Fibroblast of skin of left quadriceps (primary cell): ENCODE results near the gene BCL3.
A peak's percentile ranks its signal among the peaks of the same experiment; 100 is the strongest.

Source experiments
- DNase-seq, 2 experiments: peaks; one replicate each; pipeline ENCODE4 v3.0.0-alpha.2; 2013; ENCODE audit warnings: low read depth in 2 of 2

BCL3 gene

GRCh38 chr19:44741841-44742329, 6.6 kb upstream of the BCL3 start:
- peak; percentile 99 for DNase-seq

DNA sequence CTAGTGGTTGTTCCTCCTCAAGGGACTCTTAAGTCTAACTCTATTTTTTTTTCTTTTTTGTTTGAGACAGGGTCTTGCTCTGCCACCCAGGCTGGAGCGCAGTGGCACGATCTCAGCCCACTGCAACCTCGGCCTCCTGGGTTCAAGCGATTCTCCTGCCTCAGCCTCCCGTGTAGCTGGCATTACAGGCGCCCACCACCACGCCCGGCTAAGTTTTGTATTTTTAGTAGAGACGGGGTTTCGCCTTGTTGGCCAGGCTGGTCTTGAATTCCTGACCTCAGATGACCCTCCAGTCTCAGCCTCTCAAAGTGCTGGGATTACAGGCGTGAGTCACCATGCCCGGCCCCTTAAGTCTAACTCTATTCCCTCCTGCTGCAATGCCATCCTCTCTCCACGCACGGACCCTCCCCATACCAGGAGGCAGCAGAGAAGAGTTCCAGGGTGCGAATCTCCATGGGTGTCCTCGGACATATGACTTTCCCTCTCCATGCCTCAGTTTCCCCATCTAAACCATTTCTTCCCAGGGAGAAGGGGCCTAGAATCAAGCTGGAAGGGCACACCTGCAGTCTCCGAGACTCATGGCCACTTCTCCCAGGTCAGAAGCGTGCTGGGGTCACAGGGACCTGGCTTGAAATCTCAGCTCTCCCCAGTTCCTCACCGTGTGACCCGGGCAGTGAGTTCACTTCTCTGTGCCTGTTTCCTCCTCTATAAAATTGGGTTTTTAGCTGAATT, 6.0 kb upstream of the BCL3 start:
- DNase-seq = no peak

- DNase-seq = no peak
Observed at GRCh38 chr19:44744871-44745332, 3.6 kb upstream of the BCL3 start.

GRCh38 chr19:44745341-44745831, 3.1 kb upstream of the BCL3 start:
- DNase-seq = peak; percentile 70 to 75

DNA sequence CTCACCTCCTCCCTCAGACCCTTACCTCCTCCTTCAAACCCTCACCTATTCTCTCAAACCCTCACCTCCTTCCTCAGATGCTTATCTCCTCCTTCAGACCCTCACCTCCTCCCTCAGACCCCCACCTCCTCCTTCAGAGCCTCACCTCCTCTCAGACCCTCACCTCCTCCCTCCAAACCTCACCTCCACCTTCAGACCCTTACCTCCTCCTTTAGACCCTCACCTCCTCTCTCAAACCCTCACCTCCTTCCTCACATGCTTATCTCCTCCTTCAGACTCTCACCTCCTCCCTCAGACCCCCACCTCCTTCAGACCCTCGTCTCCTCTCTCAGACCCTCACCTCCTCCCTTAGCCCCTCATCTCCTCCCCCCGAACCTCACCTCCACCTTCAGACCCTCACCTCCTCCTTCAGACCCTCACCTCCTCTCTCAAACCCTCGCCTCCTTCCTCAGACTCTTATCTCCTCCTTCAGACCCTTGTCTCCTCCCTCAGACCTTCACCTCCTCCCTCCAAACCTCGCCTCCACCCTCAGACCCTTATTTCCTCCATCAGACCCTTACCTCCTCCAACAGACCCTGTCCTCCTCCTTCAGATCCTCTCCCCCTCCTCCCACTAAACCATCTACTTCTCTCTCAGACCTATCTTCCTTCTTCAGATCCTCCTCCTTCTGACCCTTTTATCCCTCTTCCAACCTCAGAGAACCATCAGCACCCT, 2.5 kb upstream of the BCL3 start:
- DNase-seq = no peak

DNA sequence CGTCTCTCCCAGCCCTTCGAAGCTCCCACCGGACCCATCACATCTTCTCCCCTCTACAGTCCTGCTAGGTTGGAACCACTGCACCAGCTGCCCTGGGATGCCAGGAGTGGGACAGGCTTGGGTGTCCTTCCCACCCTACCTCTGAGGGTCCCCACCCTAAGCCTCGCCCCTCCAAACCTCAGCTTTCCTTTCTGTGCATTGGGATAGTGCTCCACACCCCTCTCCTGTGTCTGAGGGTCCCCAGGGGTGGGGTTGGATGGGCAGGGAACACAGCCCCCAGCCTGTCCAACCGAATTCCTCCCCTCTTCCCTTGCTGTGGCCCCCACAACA, 1.9 kb upstream of the BCL3 start:
- DNase-seq = no peak

GRCh38 chr19:44746946-44747738, 1.4 kb upstream of the BCL3 start:
- peak; percentile 91 for DNase-seq

GRCh38 chr19:44747739-44748425, 626 bp upstream of the BCL3 start:
- DNase-seq = no peak

GRCh38 chr19:44749292-44749691, 784 bp downstream of the BCL3 start:
- DNase-seq = no peak

DNA sequence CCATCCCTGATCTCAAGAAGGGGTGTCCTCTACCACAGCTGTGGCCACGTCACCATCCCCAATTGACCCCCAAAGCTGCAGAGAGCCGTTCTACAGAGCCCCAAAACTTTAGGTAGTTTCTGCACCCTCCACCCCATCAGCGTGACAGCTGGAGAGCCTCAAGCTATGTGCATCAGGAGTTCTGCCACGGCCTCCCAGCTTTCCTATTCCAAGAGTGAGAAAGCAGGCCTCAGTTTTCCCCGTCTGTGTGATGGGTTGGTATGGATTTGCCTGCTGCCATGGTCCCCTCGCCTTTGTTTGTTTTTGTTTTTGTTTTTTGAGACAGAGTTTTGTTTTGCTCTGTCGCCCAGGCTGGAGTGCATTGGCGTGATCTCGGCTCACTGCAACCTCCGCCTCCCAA, 1.5 kb downstream of the BCL3 start:
- DNase-seq = no peak

GRCh38 chr19:44752123-44752815, 3.8 kb downstream of the BCL3 start:
- no peak for DNase-seq

GRCh38 chr19:44752816-44753625, 4.5 kb downstream of the BCL3 start:
- DNase-seq = peak; percentile 85 to 87

- DNase-seq = no peak
Observed at GRCh38 chr19:44753626-44753931, 5.1 kb downstream of the BCL3 start.

DNA sequence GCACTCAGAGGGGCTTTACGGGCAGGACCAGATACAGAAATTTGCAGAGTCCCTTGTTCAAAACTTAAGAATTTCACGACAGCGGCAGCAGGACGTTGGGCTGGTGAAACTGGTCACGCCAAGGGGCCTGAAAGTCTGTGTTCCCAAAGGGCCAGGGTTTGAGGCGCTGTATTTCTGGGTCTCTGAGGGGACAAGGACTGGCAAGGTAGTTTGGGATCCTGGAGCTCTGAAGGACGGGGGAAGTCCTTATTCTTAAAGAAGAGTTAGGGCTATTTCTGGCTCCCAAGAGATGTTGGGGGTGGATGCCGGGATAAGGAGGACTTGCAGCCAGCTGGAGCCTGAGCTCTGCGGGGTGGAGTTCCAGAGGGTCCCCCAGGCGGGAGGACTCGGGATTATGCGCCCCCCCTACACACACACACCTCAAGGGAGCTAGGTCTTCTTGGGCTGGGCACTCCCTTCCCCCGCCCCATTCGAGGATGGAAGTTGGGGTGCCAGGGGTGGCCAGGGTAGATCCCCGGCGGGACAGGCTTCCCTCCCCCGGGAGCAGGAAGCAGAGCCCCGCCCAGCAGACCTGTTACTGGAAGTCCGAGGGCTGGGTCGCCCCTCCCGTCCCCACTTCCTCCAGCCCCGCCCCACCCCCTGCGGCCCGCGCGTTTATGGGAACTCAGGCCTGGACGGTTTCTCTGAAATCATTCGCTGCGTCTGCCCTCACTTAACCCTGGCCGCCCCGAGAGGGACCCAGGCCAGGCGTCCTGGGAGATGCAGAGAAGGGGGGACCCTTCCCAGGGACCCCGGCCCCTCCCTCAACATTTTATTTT, 5.6 kb downstream of the BCL3 start:
- no peak for DNase-seq

- no peak for DNase-seq
Observed at GRCh38 chr19:44754750-44755080, 6.2 kb downstream of the BCL3 start.

GRCh38 chr19:44755219-44755618, 6.7 kb downstream of the BCL3 start:
- DNase-seq = no peak

DNA sequence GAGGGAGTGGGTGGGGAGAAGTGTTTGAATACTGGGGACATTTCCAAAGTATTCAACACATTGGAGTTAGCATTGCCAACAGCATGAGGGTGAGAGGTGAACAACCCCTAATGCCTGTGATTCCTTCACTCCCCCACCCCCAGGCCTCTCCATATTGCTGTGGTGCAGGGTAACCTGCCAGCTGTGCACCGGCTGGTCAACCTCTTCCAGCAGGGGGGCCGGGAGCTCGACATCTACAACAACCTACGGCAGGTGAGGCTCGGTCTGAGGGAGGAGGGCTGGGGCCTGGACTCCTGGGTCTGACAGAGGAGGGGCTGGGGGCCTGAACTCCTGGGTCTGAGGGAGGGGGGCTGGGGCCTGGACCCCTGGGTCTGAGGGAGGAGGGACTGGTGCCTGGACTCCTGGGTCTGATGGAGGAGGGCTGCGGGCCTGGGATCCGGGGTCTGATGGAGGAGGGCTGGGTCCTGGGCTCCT, 7.6 kb downstream of the BCL3 start:
- no peak for DNase-seq

DNA sequence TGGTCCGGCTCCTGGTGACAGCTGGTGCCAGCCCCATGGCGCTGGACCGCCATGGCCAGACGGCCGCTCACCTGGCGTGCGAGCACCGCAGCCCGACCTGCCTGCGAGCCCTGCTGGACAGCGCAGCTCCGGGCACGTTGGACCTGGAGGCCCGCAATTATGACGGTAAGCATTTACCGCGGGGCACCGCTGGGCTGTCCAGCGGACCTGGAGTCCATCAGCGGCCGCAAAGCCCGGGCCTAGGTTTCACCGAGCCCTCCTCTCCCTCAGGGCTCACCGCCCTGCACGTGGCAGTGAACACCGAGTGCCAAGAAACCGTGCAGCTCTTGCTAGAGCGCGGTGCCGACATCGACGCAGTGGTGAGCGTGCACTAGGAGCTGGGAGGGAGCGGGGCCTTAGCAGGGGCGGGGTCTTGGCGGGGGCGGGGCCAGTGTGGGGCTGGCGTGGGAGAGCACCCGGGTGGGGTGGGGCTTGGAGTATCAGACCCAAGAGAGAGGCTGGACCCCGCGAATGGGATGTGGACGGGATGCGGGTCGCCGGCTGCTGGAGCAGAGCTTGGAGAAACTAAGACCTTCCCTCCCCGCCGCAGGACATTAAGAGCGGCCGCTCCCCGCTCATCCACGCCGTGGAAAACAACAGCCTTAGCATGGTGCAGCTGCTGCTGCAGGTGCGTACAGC, 8.7 kb downstream of the BCL3 start:
- DNase-seq = no peak
